ENCODE results near the gene HLCS. TPM values are rescaled to one million over a fixed set of nuclear protein-coding genes. Genes with fewer than 3 reads are reported as not detected.
A peak's percentile ranks its signal among the peaks of the same experiment; 100 is the strongest.

Gene HLCS
- total RNA-seq, 2 donors from 2014 or later: 27.2 to 38.6 TPM

- no peaks in the 10 kb centered on the region for H3K9me3 ChIP-seq
- no peaks in the 10 kb centered on the region for H3K36me3 ChIP-seq (replicated peaks in 1 of 2; ENCODE audit: insufficient read depth in 1 of 2, low read depth in 2 of 2)
- no peak overlapping the region for H3K27ac ChIP-seq
- TF ChIP-seq CTCF (IDR thresholded peaks at IDR 0.05) (no peak), POLR2A (IDR thresholded peaks at IDR 0.05) (no peak)
- intact Hi-C loops (cut with DNase I): no loop called here
- no peak for ATAC-seq
- no peak overlapping the region for H3K4me3 ChIP-seq
- 77 to 80% methylated on average over 18 of the region's 18 CpGs for WGBS, 2 donors
- peaks cover 7% of the 10 kb centered on the region for H3K4me1 ChIP-seq
- no peaks in the 10 kb centered on the region for H3K27me3 ChIP-seq
- DNase-seq: no peak
These were observed 237.0 kb downstream of the HLCS start for GRCh38 chr21:36729310-36729970.

- WGBS, 2 donors: 84 to 85% methylated on average over 12 to 14 of the region's 14 CpGs
- intact Hi-C loops (cut with DNase I): no loop called here
- TF ChIP-seq POLR2A (IDR thresholded peaks at IDR 0.05): no peak
- TF ChIP-seq CTCF (IDR thresholded peaks at IDR 0.05): no peak
- ATAC-seq (no peak), DNase-seq (no peak)
- Histone ChIP-seq H3K4me3 (no peak overlapping the region), H3K4me1 (peaks cover 7% of the 10 kb centered on the region), H3K27me3 (no peaks in the 10 kb centered on the region), H3K9me3 (no peaks in the 10 kb centered on the region), H3K27ac (no peak overlapping the region), H3K36me3 (replicated peaks in 1 of 2; ENCODE audit: insufficient read depth in 1 of 2, low read depth in 2 of 2) (no peaks in the 10 kb centered on the region)
These were observed 237.9 kb downstream of the HLCS start for GRCh38 chr21:36728371-36729111.

GRCh38 chr21:36727866-36728265 is 238.6 kb downstream of the HLCS start:
- Histone ChIP-seq H3K9me3 (no peaks in the 10 kb centered on the region), H3K27ac (no peak overlapping the region), H3K27me3 (no peaks in the 10 kb centered on the region), H3K4me3 (no peak overlapping the region), H3K4me1 (peaks cover 7% of the 10 kb centered on the region), H3K36me3 (replicated peaks in 1 of 2; ENCODE audit: insufficient read depth in 1 of 2, low read depth in 2 of 2) (no peaks in the 10 kb centered on the region)
- ATAC-seq (no peak), DNase-seq (no peak)
- 83 to 95% methylated on average over 4 to 6 of the region's 6 CpGs for WGBS, 2 donors
- TF ChIP-seq CTCF (IDR thresholded peaks at IDR 0.05) (no peak), POLR2A (IDR thresholded peaks at IDR 0.05) (no peak)
- intact Hi-C loops (cut with DNase I): no loop called here

GRCh38 chr21:36725793-36726386 is 240.6 kb downstream of the HLCS start:
- WGBS, 2 donors: 94% methylated on average over 9 to 12 of the region's 12 CpGs
- Histone ChIP-seq H3K27ac (no peak overlapping the region), H3K4me1 (peaks cover 3% of the 10 kb centered on the region), H3K9me3 (no peaks in the 10 kb centered on the region), H3K4me3 (no peak overlapping the region), H3K27me3 (no peaks in the 10 kb centered on the region), H3K36me3 (replicated peaks in 1 of 2; ENCODE audit: insufficient read depth in 1 of 2, low read depth in 2 of 2) (no peaks in the 10 kb centered on the region)
- DNase-seq: peak in 1 of 4 donors; percentile 3
- intact Hi-C loops (cut with DNase I): no loop called here
- no peak for ATAC-seq
- TF ChIP-seq CTCF (IDR thresholded peaks at IDR 0.05) (no peak), POLR2A (IDR thresholded peaks at IDR 0.05) (no peak)

Data from body of pancreas (tissue), 4 donors.